HG03457 (cell line): ENCODE data around the gene FLT3LG.
"Not testable (repeated sequence)": the region's sequence is repeated elsewhere in the genome, so short reads cannot be mapped to it uniquely, and the experiment has no call there.

Experiments used
- ATAC-seq: cut with Tn5 transposase; IDR thresholded peaks from one replicate; pipeline ENCODE4 v1.9.1; 2021; ENCODE audit warnings: moderate number of reproducible peaks; ENCODE audit not compliant: unreplicated experiment

The FLT3LG gene

GRCh38 chr19:49461130-49461529 lies 12.9 kb upstream of the FLT3LG start:
- not testable (repeated sequence) for ATAC-seq

- no peak for ATAC-seq
Observed at GRCh38 chr19:49461656-49462055, 12.4 kb upstream of the FLT3LG start.

- ATAC-seq: no peak
Observed at GRCh38 chr19:49462492-49462891, 11.5 kb upstream of the FLT3LG start.

- no peak for ATAC-seq
Observed at GRCh38 chr19:49463960-49464740, 9.9 kb upstream of the FLT3LG start.

- no peak for ATAC-seq
Observed at GRCh38 chr19:49465371-49465770, 8.6 kb upstream of the FLT3LG start.

- ATAC-seq: no peak
Observed at GRCh38 chr19:49468199-49468598, 5.8 kb upstream of the FLT3LG start.

- no peak for ATAC-seq
Observed at GRCh38 chr19:49468746-49469447, 5.1 kb upstream of the FLT3LG start.

GRCh38 chr19:49469828-49470614 lies 4.0 kb upstream of the FLT3LG start:
- peak; percentile 43 for ATAC-seq

GRCh38 chr19:49470615-49470978 lies 3.4 kb upstream of the FLT3LG start:
- no peak for ATAC-seq

- ATAC-seq: no peak
Observed at GRCh38 chr19:49472936-49473335, 1.1 kb upstream of the FLT3LG start.

GRCh38 chr19:49473501-49473867 lies 531 bp upstream of the FLT3LG start:
- not testable (repeated sequence) for ATAC-seq

- no peak for ATAC-seq
Observed at GRCh38 chr19:49474542-49474924, 518 bp downstream of the FLT3LG start.

GRCh38 chr19:49475191-49475917 lies 1.3 kb downstream of the FLT3LG start:
- ATAC-seq: no peak

- no peak for ATAC-seq
Observed at GRCh38 chr19:49475995-49476880, 2.2 kb downstream of the FLT3LG start.

GRCh38 chr19:49479975-49480628 lies 6.1 kb downstream of the FLT3LG start:
- no peak for ATAC-seq

GRCh38 chr19:49481020-49481683 lies 7.1 kb downstream of the FLT3LG start:
- no peak for ATAC-seq

GRCh38 chr19:49486232-49486631 lies 12.2 kb downstream of the FLT3LG start:
- ATAC-seq: no peak

- no peak for ATAC-seq
Observed at GRCh38 chr19:49486710-49487276, 12.8 kb downstream of the FLT3LG start.
